Endothelial cell of umbilical vein (primary cell): Measurements from ENCODE around the gene SH3PXD2A.

Experiments
- EZH2 ChIP-seq: IDR thresholded peaks from 2 replicates; pipeline ENCODE4 v1.6.1; 2012; ENCODE audit warnings: borderline replicate concordance, low read depth, mild to moderate bottlenecking, moderate library complexity, low read length, inconsistent platforms; ENCODE audit not compliant: severe bottlenecking
- JUN ChIP-seq: IDR thresholded peaks from 2 replicates; pipeline ENCODE4 v1.6.1; 2011; ENCODE audit warnings: borderline replicate concordance, low read depth; ENCODE audit not compliant: insufficient read length, insufficient read depth
- MAX ChIP-seq: IDR thresholded peaks from 2 replicates; pipeline ENCODE4 v1.6.1; 2011; ENCODE audit not compliant: insufficient read depth, insufficient read length
- MYC ChIP-seq: IDR thresholded peaks from one replicate; pipeline ENCODE4 v1.6.1; 2011; ENCODE audit warnings: mild to moderate bottlenecking, low read depth, low read length
- POLR2A ChIP-seq: IDR thresholded peaks from 2 replicates; pipeline ENCODE4 v1.6.1; 2012; ENCODE audit warnings: low read depth, mild to moderate bottlenecking, control low read depth, low read length
- POLR2AphosphoS5 ChIP-seq: IDR thresholded peaks from 2 replicates; pipeline ENCODE4 v1.6.1; 2012; ENCODE audit warnings: low read depth, mild to moderate bottlenecking, control low read depth, low read length, moderate library complexity; ENCODE audit not compliant: insufficient read depth
- TF ChIP-seq, protein P1 (sequence below), 2 donors: IDR thresholded peaks; 1 replicate in 1 of 2; 2 replicates in 1 of 2; pipeline ENCODE4 v1.5.1; 2011; ENCODE audit warnings: low read length in 2 of 2, mild to moderate bottlenecking in 2 of 2, moderate library complexity in 2 of 2, control low read depth in 1 of 2, inconsistent platforms in 1 of 2, low read depth in 1 of 2; ENCODE audit not compliant: insufficient read depth in 1 of 2; ENCODE audit errors: extremely low read depth in 1 of 2

DNA sequence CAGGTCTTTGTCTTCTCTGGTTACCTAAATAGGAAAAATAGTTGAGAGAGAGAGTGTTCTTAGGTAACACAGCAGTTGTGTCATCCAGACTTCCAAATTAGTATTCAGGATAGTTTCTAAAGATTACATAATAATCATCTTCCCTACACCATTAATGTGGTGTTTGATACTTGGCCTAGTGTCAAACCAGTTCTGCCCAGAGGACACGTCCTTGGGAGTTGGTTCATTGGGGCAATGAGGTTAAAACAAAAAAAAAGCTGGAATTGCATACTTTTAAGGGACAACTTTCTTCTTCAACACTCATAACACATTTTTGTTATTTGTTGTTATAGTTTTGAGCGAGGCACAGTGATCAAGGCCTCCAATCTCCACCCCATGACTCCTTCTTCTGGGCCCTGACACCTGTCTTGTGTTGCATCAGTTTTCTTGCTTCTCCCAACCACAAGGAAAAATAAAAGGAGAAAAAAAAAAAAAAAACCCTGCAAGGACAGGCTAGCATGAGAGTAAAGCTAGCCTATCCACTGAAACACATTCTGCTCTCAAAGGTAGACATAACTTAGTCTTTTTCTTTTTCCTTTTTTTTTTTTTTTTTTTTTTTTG lies 33.8 kb upstream of the SH3PXD2A start:
- TF ChIP-seq, protein P1, sequence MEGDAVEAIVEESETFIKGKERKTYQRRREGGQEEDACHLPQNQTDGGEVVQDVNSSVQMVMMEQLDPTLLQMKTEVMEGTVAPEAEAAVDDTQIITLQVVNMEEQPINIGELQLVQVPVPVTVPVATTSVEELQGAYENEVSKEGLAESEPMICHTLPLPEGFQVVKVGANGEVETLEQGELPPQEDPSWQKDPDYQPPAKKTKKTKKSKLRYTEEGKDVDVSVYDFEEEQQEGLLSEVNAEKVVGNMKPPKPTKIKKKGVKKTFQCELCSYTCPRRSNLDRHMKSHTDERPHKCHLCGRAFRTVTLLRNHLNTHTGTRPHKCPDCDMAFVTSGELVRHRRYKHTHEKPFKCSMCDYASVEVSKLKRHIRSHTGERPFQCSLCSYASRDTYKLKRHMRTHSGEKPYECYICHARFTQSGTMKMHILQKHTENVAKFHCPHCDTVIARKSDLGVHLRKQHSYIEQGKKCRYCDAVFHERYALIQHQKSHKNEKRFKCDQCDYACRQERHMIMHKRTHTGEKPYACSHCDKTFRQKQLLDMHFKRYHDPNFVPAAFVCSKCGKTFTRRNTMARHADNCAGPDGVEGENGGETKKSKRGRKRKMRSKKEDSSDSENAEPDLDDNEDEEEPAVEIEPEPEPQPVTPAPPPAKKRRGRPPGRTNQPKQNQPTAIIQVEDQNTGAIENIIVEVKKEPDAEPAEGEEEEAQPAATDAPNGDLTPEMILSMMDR (IDR thresholded peaks at IDR 0.05; ENCODE audit: extremely low read depth in 1 of 2, insufficient read depth in 1 of 2, low read depth in 1 of 2, low read length in 2 of 2), result no peak
- no peak for TF ChIP-seq POLR2AphosphoS5
- TF ChIP-seq MYC, result no peak
- no peak for TF ChIP-seq POLR2A
- TF ChIP-seq EZH2, result no peak
- no peak for TF ChIP-seq JUN
- no peak for TF ChIP-seq MAX
